ENCODE measurements around the gene C11orf21. TPM values are rescaled to one million over a fixed set of nuclear protein-coding genes. Genes with fewer than 3 reads are reported as not detected.

Gene C11orf21
- polyA plus RNA-seq, 3 donors: 10.8 to 135 (median 13.1) TPM

DNA sequence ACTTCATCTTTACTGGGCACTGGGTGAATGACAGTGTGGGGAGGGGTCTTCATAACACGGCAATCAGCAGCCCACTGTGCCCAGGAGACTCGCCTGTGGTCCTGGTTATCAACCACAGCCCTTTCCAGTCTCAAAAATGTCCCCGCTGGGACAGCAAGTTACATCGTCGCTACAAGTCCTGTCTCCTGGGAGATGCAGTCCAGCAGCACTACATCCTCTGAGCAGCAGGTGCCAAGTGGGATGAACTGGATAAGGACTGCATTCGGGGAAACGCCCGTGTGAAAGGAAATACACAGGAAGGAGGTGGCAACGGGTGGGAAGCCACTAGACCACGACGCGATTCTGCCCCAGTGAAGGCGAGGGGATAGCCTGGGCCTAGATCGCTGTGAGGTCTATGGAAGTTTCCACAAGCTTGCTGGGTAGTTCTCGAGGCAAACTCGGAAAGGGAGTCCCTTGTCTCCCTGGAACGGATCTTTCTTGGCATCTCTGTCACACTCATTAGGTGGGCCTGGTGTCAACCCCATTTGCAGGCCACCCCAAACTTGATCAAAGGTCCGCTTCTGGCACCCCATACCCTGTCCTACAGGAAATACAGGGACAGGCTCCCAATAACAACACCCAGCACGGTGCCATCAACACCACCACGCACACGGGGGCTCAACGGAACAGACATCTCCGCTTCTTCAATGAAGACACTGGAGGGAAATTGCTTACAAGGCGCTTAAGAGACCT is 35.7 kb downstream of the C11orf21 start:
- peaks cover 3 to 6% of the 10 kb centered on the region in 2 donors for H3K36me3 Mint-ChIP-seq
- Histone ChIP-seq H3K27me3 (ENCODE audit: control insufficient read depth in 2 of 2, insufficient read depth in 2 of 2, low read length in 2 of 2) (no peaks in the 10 kb centered on the region), H3K79me2 (ENCODE audit: insufficient read depth, low read length) (no peaks in the 10 kb centered on the region), H3K27ac (ENCODE audit: low read depth in 1 of 2, low read length in 2 of 2) (peak overlapping the region; percentile 75 to 84), H3K36me3 (replicated peaks in 1 of 2; ENCODE audit: control insufficient read depth in 1 of 2, insufficient read depth in 2 of 2, low read length in 2 of 2) (no peaks in the 10 kb centered on the region), H2AFZ (ENCODE audit: insufficient read depth, low read depth, low read length, poor library complexity, severe bottlenecking) (peak overlapping the region; percentile 35), H3K4me1 (ENCODE audit: control insufficient read depth in 1 of 2, insufficient read depth in 2 of 2, low read length in 2 of 2) (peaks cover 45 to 66% of the 10 kb centered on the region in 2 donors), H3K9me3 (replicated peaks in 1 of 2; ENCODE audit: control insufficient read depth in 1 of 2, insufficient read depth in 1 of 2, low read length in 2 of 2) (peaks cover 0 to 2% of the 10 kb centered on the region in 2 donors), H3K9ac (ENCODE audit: insufficient read depth, low read length, poor library complexity, severe bottlenecking) (peak overlapping the region; percentile 45), H4K20me1 (ENCODE audit: insufficient read depth, low read length) (no peaks in the 10 kb centered on the region), H3K4me3 (replicated peaks in 1 of 3; ENCODE audit: low read depth in 2 of 3, low read length in 3 of 3) (peak overlapping the region; percentile 15 to 61 (median 17)), H3K4me2 (replicated peaks; ENCODE audit: extremely low read depth, low read length, poor library complexity, severe bottlenecking) (peak overlapping the region; percentile 72)
- H3K9me3 Mint-ChIP-seq: peaks cover 0 to 4% (median 2%) of the 10 kb centered on the region in 7 donors
- 37% methylated on average over 24 of the region's 24 CpGs for WGBS (ENCODE audit: insufficient coverage)
- no peak for DNase-seq
- H3K4me1 Mint-ChIP-seq: peaks cover 38% of the 10 kb centered on the region
- no peak for TF ChIP-seq CTCF (IDR thresholded peaks at IDR 0.05)
- H3K4me3 Mint-ChIP-seq: peak overlapping the region; percentile 74 to 83
- peak overlapping the region; percentile 90 to 97 (median 95) for H3K27ac Mint-ChIP-seq
- peaks cover under 1 to 12% (median 2%) of the 10 kb centered on the region in 3 donors for H3K27me3 Mint-ChIP-seq (ENCODE audit: low read depth in 3 of 3)
- intact Hi-C loops (cut with micrococcal nuclease): loop anchor here (5.0 kb wide), 2 partner anchors 36 to 136 kb away; partner anchors contain the start of genes TSSC4 (in 2 of the 2), C11orf21 (in 1 of the 2) and TSPAN32 (in 1 of the 2)

GRCh38 chr11:2265396-2265795 is 36.3 kb downstream of the C11orf21 start:
- H3K4me3 ChIP-seq (replicated peaks in 1 of 3; ENCODE audit: low read depth in 2 of 3, low read length in 3 of 3): peak overlapping the region; percentile 15 to 61 (median 17)
- TF ChIP-seq CTCF (IDR thresholded peaks at IDR 0.05): no peak
- no peaks in the 10 kb centered on the region for H3K9me3 ChIP-seq (replicated peaks in 1 of 2; ENCODE audit: control insufficient read depth in 1 of 2, insufficient read depth in 1 of 2, low read length in 2 of 2)
- 0% methylated on average over 2 of the region's 2 CpGs for WGBS (ENCODE audit: insufficient coverage)
- H4K20me1 ChIP-seq (ENCODE audit: insufficient read depth, low read length): no peaks in the 10 kb centered on the region
- H3K36me3 ChIP-seq (replicated peaks in 1 of 2; ENCODE audit: control insufficient read depth in 1 of 2, insufficient read depth in 2 of 2, low read length in 2 of 2): no peaks in the 10 kb centered on the region
- H3K79me2 ChIP-seq (ENCODE audit: insufficient read depth, low read length): no peaks in the 10 kb centered on the region
- Mint-ChIP-seq H3K4me3 (peak overlapping the region; percentile 74 to 83), H3K27ac (peak overlapping the region; percentile 90 to 97 (median 95)), H3K4me1 (peaks cover 35% of the 10 kb centered on the region), H3K36me3 (peaks cover 3 to 6% of the 10 kb centered on the region in 2 donors), H3K9me3 (peaks cover 0 to under 1% (median under 1%) of the 10 kb centered on the region in 7 donors), H3K27me3 (ENCODE audit: low read depth in 3 of 3) (peaks cover 0 to 8% (median 2%) of the 10 kb centered on the region in 3 donors)
- peak overlapping the region; percentile 35 for H2AFZ ChIP-seq (ENCODE audit: insufficient read depth, low read depth, low read length, poor library complexity, severe bottlenecking)
- H3K9ac ChIP-seq (ENCODE audit: insufficient read depth, low read length, poor library complexity, severe bottlenecking): peak overlapping the region; percentile 45
- DNase-seq: peak; percentile 88 to 92 (median 88)
- H3K4me2 ChIP-seq (replicated peaks; ENCODE audit: extremely low read depth, low read length, poor library complexity, severe bottlenecking): peak overlapping the region; percentile 72
- no peaks in the 10 kb centered on the region for H3K27me3 ChIP-seq (ENCODE audit: control insufficient read depth in 2 of 2, insufficient read depth in 2 of 2, low read length in 2 of 2)
- intact Hi-C loops (cut with micrococcal nuclease): loop anchor here (5.0 kb wide), 2 partner anchors 37 to 137 kb away; partner anchors contain the start of genes TSSC4 (in 2 of the 2), C11orf21 (in 1 of the 2) and TSPAN32 (in 1 of the 2)
- peak overlapping the region; percentile 75 to 84 for H3K27ac ChIP-seq (ENCODE audit: low read depth in 1 of 2, low read length in 2 of 2)
- H3K4me1 ChIP-seq (ENCODE audit: control insufficient read depth in 1 of 2, insufficient read depth in 2 of 2, low read length in 2 of 2): peaks cover 41 to 60% of the 10 kb centered on the region in 2 donors

Measured in CD14-positive monocyte (primary cell).